Measurements from ENCODE around the gene GINS2. TPM values are rescaled to one million over a fixed set of nuclear protein-coding genes. Genes with fewer than 3 reads are reported as not detected.

GINS2 gene
- total RNA-seq, 1 donor from 2014 or later: 39.9 TPM

DNA sequence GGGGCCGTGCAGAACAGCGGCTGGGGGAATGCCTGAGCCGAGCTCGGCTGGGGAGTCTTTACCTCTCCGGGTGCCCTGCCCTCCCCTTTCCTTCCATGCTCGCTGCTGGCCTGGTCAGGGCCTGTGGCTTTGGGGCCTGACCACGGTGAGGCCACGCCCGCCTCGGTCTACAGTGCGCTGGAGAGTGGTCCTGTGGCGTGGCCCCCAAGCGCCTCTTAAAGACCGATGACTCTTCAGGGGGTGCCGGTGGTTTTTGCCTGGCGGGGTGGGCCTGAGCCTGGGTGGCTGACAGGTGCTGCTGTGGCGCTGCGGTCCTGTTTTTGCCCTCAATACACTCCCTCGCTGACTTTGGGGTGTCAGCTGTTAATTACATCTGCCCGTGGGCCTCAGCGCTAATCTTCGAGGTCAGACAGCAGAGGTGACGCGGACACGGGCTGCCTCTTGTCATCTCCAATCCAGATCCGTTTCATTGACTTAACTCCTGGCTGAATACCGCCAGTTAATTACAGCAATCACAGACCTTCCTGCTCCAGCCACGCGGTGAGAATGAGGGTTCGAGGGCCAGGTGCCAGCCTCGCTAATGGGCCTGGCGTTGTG is 45.9 kb downstream of the GINS2 start:
- no peaks in the 10 kb centered on the region for H3K27me3 Mint-ChIP-seq
- no peak for DNase-seq (ENCODE audit: extremely low spot score, unreplicated experiment)
- peaks cover 16% of the 10 kb centered on the region for H3K4me1 Mint-ChIP-seq (ENCODE audit: unreplicated experiment)
- no peaks in the 10 kb centered on the region for H3K9me3 Mint-ChIP-seq
- peaks cover 8% of the 10 kb centered on the region for H3K36me3 Mint-ChIP-seq
- no peak overlapping the region for H3K4me3 Mint-ChIP-seq
- H3K27ac Mint-ChIP-seq: no peak overlapping the region
- TF ChIP-seq, protein P1, sequence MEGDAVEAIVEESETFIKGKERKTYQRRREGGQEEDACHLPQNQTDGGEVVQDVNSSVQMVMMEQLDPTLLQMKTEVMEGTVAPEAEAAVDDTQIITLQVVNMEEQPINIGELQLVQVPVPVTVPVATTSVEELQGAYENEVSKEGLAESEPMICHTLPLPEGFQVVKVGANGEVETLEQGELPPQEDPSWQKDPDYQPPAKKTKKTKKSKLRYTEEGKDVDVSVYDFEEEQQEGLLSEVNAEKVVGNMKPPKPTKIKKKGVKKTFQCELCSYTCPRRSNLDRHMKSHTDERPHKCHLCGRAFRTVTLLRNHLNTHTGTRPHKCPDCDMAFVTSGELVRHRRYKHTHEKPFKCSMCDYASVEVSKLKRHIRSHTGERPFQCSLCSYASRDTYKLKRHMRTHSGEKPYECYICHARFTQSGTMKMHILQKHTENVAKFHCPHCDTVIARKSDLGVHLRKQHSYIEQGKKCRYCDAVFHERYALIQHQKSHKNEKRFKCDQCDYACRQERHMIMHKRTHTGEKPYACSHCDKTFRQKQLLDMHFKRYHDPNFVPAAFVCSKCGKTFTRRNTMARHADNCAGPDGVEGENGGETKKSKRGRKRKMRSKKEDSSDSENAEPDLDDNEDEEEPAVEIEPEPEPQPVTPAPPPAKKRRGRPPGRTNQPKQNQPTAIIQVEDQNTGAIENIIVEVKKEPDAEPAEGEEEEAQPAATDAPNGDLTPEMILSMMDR (conservative IDR thresholded peaks at IDR 0.05): no peak

DNA sequence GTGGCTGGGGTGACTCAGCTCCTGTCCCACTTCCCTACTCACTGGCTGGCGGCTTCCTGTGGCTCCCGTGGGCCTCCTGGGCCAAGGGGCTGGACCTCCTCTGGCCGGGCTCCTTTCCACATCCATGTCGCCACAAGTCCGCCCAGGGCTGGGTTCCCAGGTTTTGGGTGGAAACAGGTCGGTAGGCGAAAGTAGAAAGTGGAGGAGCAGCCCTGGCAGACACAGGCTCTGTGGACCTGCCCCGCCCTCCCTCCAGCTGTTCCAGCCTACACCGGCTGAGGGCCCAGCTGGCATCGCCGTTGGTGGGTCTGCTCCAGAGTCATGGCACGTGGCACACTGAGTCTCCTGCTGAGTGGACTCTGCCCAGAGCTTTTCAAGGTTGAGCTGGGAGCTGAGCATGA is 47.0 kb downstream of the GINS2 start:
- no peak overlapping the region for H3K27ac Mint-ChIP-seq
- peaks cover 8% of the 10 kb centered on the region for H3K36me3 Mint-ChIP-seq
- H3K4me3 Mint-ChIP-seq: no peak overlapping the region
- peaks cover 16% of the 10 kb centered on the region for H3K4me1 Mint-ChIP-seq (ENCODE audit: unreplicated experiment)
- DNase-seq (ENCODE audit: extremely low spot score, unreplicated experiment): no peak
- TF ChIP-seq, protein P1 (conservative IDR thresholded peaks at IDR 0.05): no peak
- H3K9me3 Mint-ChIP-seq: no peaks in the 10 kb centered on the region
- H3K27me3 Mint-ChIP-seq: no peaks in the 10 kb centered on the region

DNA sequence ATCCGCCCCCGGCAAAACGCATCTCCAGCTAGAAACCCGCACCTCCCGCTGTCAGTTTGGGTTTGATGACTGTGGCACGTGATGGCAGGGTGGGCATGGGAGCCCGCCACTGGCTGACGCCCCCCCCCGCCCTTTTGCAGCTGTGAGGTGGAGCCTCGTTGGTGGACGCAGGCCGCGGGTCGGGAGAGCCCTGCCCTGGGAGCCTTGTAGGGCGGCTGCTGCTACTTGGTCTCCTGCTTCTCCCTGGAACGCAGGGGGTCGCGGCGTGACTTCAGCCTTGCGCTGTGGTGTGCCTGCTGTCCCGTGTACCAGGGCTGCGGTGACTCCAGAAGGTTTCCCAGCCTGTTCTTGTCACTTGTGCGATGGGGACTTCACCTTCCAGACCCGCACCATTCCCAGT is 47.4 kb downstream of the GINS2 start:
- TF ChIP-seq, protein P1 (conservative IDR thresholded peaks at IDR 0.05): no peak
- no peaks in the 10 kb centered on the region for H3K9me3 Mint-ChIP-seq
- no peak overlapping the region for H3K27ac Mint-ChIP-seq
- H3K27me3 Mint-ChIP-seq: no peaks in the 10 kb centered on the region
- DNase-seq (ENCODE audit: extremely low spot score, unreplicated experiment): no peak
- no peak overlapping the region for H3K4me3 Mint-ChIP-seq
- H3K4me1 Mint-ChIP-seq (ENCODE audit: unreplicated experiment): peaks cover 16% of the 10 kb centered on the region
- H3K36me3 Mint-ChIP-seq: peaks cover 8% of the 10 kb centered on the region

DNA sequence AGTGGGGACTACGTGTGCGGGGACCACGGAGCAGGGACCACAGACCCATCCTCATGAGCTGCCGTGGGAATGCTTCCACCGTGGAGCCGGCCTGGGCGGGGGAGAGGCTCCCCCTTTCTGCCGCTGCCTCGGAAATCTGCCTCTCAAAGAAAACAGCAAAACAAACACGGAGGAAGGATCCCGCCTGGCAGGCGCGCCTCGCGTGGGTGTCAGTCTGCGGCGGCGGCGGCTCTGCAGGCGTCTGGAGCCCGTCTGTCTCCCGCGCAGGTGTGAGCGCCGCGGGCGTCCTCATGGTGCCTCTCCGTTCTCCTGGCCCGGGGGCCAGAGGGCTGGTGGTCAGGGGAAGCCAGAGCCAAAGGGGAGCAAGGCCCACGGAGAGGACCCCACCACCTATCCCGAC is 48.2 kb downstream of the GINS2 start:
- Mint-ChIP-seq H3K27ac (no peak overlapping the region), H3K36me3 (peaks cover 5% of the 10 kb centered on the region), H3K4me3 (no peak overlapping the region), H3K9me3 (no peaks in the 10 kb centered on the region), H3K27me3 (no peaks in the 10 kb centered on the region), H3K4me1 (ENCODE audit: unreplicated experiment) (peaks cover 16% of the 10 kb centered on the region)
- DNase-seq (ENCODE audit: extremely low spot score, unreplicated experiment): no peak
- TF ChIP-seq, protein P1 (conservative IDR thresholded peaks at IDR 0.05): no peak

DNA sequence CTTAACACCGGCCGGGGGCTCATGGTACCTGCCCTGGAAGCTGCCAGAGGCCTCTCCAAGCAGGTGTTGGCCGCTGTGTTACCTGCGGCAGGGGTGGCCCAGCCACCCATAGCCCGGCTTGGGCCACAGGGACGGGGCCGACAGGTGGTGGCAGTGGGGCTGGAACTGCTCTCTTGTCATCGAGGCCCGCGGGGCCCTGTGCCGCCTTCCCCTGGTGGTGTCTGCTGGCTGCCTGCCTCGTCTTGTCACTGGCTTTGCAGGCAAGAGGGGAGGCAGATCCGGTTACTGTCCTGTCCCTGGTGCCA is 48.5 kb downstream of the GINS2 start:
- peaks cover 5% of the 10 kb centered on the region for H3K36me3 Mint-ChIP-seq
- no peaks in the 10 kb centered on the region for H3K27me3 Mint-ChIP-seq
- peaks cover 15% of the 10 kb centered on the region for H3K4me1 Mint-ChIP-seq (ENCODE audit: unreplicated experiment)
- H3K4me3 Mint-ChIP-seq: no peak overlapping the region
- no peaks in the 10 kb centered on the region for H3K9me3 Mint-ChIP-seq
- TF ChIP-seq, protein P1 (conservative IDR thresholded peaks at IDR 0.05): no peak
- no peak for DNase-seq (ENCODE audit: extremely low spot score, unreplicated experiment)
- no peak overlapping the region for H3K27ac Mint-ChIP-seq
